Measurements from ENCODE around the gene ELMOD3.
"Not testable (repeated sequence)": the region's sequence is repeated elsewhere in the genome, so short reads cannot be mapped to it uniquely, and the experiment has no call there.

The ELMOD3 gene

GRCh38 chr2:85401464-85401805 is 46.9 kb downstream of the ELMOD3 start:
- no peak for DNase-seq (ENCODE audit: low spot score)

GRCh38 chr2:85401844-85402243 is 47.3 kb downstream of the ELMOD3 start:
- DNase-seq (ENCODE audit: low spot score): no peak

- DNase-seq (ENCODE audit: low spot score): no peak
These were observed 50.9 kb downstream of the ELMOD3 start for GRCh38 chr2:85405201-85406059.

- DNase-seq (ENCODE audit: low spot score): no peak
These were observed 55.4 kb downstream of the ELMOD3 start, which contains the start of gene CAPG for GRCh38 chr2:85409845-85410583. TSS of gene CAPG (minus strand) at chr2:85410366. CDS start at chr2:85402145, 8,221 bp downstream.

- DNase-seq (ENCODE audit: low spot score): no peak
These were observed 56.2 kb downstream of the ELMOD3 start for GRCh38 chr2:85410584-85411404.

- no peak for DNase-seq (ENCODE audit: low spot score)
These were observed 56.8 kb downstream of the ELMOD3 start for GRCh38 chr2:85411405-85411748.

GRCh38 chr2:85413592-85414420 is 59.2 kb downstream of the ELMOD3 start:
- no peak for DNase-seq (ENCODE audit: low spot score)

GRCh38 chr2:85414421-85414759 is 59.8 kb downstream of the ELMOD3 start:
- not testable (repeated sequence) for DNase-seq (ENCODE audit: low spot score)

- no peak for DNase-seq (ENCODE audit: low spot score)
These were observed 60.4 kb downstream of the ELMOD3 start for GRCh38 chr2:85414761-85415553.

GRCh38 chr2:85415980-85416650 is 61.5 kb downstream of the ELMOD3 start:
- DNase-seq (ENCODE audit: low spot score): no peak

GRCh38 chr2:85418132-85419008 is 63.8 kb downstream of the ELMOD3 start, which contains the start of gene SH2D6:
TSS of gene SH2D6 (plus strand) at chr2:85418714. CDS start at chr2:85429466, 10,752 bp downstream.
- peak; percentile 85 for DNase-seq (ENCODE audit: low spot score)

- DNase-seq (ENCODE audit: low spot score): no peak
These were observed 64.6 kb downstream of the ELMOD3 start for GRCh38 chr2:85419009-85419675.

GRCh38 chr2:85420536-85421259 is 66.1 kb downstream of the ELMOD3 start:
- peak; percentile 90 for DNase-seq (ENCODE audit: low spot score)

GRCh38 chr2:85421260-85422071 is 66.9 kb downstream of the ELMOD3 start:
- DNase-seq (ENCODE audit: low spot score): no peak

- no peak for DNase-seq (ENCODE audit: low spot score)
These were observed 67.5 kb downstream of the ELMOD3 start for GRCh38 chr2:85422072-85422457.

GRCh38 chr2:85423525-85423924 is 69.0 kb downstream of the ELMOD3 start:
- no peak for DNase-seq (ENCODE audit: low spot score)

- no peak for DNase-seq (ENCODE audit: low spot score)
These were observed 71.0 kb downstream of the ELMOD3 start for GRCh38 chr2:85425588-85425987.

Data from COLO829 (cell line).